Lower leg skin (tissue), 3 donors: ENCODE data around the gene NBEA.

Experiments
- POLR2A ChIP-seq, 2 donors: fragments of 450-650 bp; IDR thresholded peaks; one replicate each; pipeline ENCODE4 v1.6.1; 2016 to 2017; ENCODE audit warnings: antibody characterized with exemption in 2 of 2, mild to moderate bottlenecking in 1 of 2, moderate library complexity in 1 of 2
- TF ChIP-seq, protein P1 (sequence below), 3 donors: fragments of 450-650 bp; IDR thresholded peaks; one replicate each; pipeline ENCODE4 v1.5.1; 2016; ENCODE audit warnings: antibody characterized with exemption in 3 of 3, mild to moderate bottlenecking in 3 of 3, moderate library complexity in 2 of 3

DNA sequence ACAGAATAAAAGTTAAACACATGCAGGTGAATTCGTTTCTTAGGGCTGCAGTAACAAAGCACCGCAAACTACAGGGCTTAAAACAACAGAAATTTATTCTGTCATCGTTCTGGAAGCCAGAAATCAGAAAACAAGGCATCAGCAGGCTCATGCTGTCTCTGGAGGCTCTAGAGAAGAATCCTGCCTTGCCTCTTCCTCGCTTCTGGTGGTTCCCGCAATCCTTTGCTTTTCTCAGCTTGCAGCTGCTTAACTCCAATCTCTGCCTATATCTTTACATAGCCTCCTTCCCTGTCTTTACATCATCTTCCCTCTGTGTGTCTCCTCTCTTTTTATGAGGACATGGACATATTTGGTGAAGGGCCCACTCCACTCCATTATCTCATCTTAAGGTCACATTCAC is 6.2 kb upstream of the NBEA start:
- TF ChIP-seq, protein P1, sequence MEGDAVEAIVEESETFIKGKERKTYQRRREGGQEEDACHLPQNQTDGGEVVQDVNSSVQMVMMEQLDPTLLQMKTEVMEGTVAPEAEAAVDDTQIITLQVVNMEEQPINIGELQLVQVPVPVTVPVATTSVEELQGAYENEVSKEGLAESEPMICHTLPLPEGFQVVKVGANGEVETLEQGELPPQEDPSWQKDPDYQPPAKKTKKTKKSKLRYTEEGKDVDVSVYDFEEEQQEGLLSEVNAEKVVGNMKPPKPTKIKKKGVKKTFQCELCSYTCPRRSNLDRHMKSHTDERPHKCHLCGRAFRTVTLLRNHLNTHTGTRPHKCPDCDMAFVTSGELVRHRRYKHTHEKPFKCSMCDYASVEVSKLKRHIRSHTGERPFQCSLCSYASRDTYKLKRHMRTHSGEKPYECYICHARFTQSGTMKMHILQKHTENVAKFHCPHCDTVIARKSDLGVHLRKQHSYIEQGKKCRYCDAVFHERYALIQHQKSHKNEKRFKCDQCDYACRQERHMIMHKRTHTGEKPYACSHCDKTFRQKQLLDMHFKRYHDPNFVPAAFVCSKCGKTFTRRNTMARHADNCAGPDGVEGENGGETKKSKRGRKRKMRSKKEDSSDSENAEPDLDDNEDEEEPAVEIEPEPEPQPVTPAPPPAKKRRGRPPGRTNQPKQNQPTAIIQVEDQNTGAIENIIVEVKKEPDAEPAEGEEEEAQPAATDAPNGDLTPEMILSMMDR (IDR thresholded peaks at IDR 0.05), result no peak
- no peak for TF ChIP-seq POLR2A (IDR thresholded peaks at IDR 0.05)
